CD4-positive, CD25-positive, alpha-beta regulatory T cell (primary cell): ENCODE measurements around the gene CARD6. TPM values are rescaled to one million over a fixed set of nuclear protein-coding genes. Genes with fewer than 3 reads are reported as not detected.
A peak's percentile ranks its signal among the peaks of the same experiment; 100 is the strongest.
"Not testable (repeated sequence)": the region's sequence is repeated elsewhere in the genome, so short reads cannot be mapped to it uniquely, and the experiment has no call there.

Experiments
- ATAC-seq, 2 donors: fragments of 150-1000 bp; cut with Tn5 transposase; one replicate each; pipeline ENCODE4 v1.10.0; 2021; ENCODE audit warnings: low read depth in 2 of 2, moderate number of reproducible peaks in 2 of 2, moderate library complexity in 1 of 2
- DNase-seq, 3 donors: peaks; one replicate each; pipeline versions ENCODE4 v3.0.0 to v3.0.0-alpha.2; 2012 to 2022; ENCODE audit warnings: mixed read lengths in 1 of 3
- H3K27ac ChIP-seq: one replicate; pipeline ENCODE4 v1.7.0; 2013; ENCODE audit warnings: mild to moderate bottlenecking, low read length; ENCODE audit not compliant: insufficient read depth, poor library complexity, severe bottlenecking
- H3K27me3 ChIP-seq: one replicate; pipeline ENCODE4 v1.7.0; 2013; ENCODE audit warnings: low read length; ENCODE audit not compliant: control insufficient read depth, insufficient read depth
- H3K36me3 ChIP-seq: one replicate; pipeline ENCODE4 v1.7.0; 2013; ENCODE audit warnings: mild to moderate bottlenecking, low read length, moderate library complexity; ENCODE audit not compliant: control insufficient read depth, insufficient read depth
- H3K4me1 ChIP-seq: 2 replicates; pipeline ENCODE4 v1.7.0; 2013; ENCODE audit warnings: mild to moderate bottlenecking, low read length; ENCODE audit not compliant: insufficient read depth, control insufficient read depth, poor library complexity, severe bottlenecking
- H3K4me3 ChIP-seq: one replicate; pipeline ENCODE4 v1.7.0; 2013; ENCODE audit warnings: low read depth, mild to moderate bottlenecking, low read length, moderate library complexity
- H3K9me3 ChIP-seq, 2 experiments: 1 replicate in 1 of 2; 2 replicates in 1 of 2; pipeline ENCODE4 v1.7.0; 2013; ENCODE audit warnings: low read length in 2 of 2, mild to moderate bottlenecking in 1 of 2, moderate library complexity in 1 of 2; ENCODE audit not compliant: control insufficient read depth in 2 of 2
- H3K27ac Mint-ChIP-seq, 3 donors: one replicate each; pipeline ENCODE4 v1.8.0; 2020 to 2022; ENCODE audit warnings: mild to moderate bottlenecking in 3 of 3, mixed read lengths in 3 of 3, moderate library complexity in 2 of 3
- H3K27me3 Mint-ChIP-seq: one replicate; pipeline ENCODE4 v1.8.0; 2022; ENCODE audit warnings: mild to moderate bottlenecking, mixed read lengths
- H3K36me3 Mint-ChIP-seq: one replicate; pipeline ENCODE4 v1.8.0; 2020; ENCODE audit warnings: mixed read lengths
- H3K4me1 Mint-ChIP-seq, 4 donors: one replicate each; pipeline ENCODE4 v1.8.0; 2020 to 2022; ENCODE audit warnings: mixed read lengths in 4 of 4, mild to moderate bottlenecking in 1 of 4
- H3K4me3 Mint-ChIP-seq, 4 donors: one replicate each; pipeline ENCODE4 v1.8.0; 2020 to 2022; ENCODE audit warnings: mild to moderate bottlenecking in 4 of 4, mixed read lengths in 4 of 4, moderate library complexity in 3 of 4
- H3K9me3 Mint-ChIP-seq, 7 donors: one replicate each; pipeline ENCODE4 v1.8.0; 2020 to 2022; ENCODE audit warnings: mixed read lengths in 7 of 7, mild to moderate bottlenecking in 3 of 7, moderate library complexity in 2 of 7
- polyA plus RNA-seq, 4 donors: library from polyadenylated mRNA; unstranded; fragments of 300-500 nt; fragmentation: Illumina TruSeq; gene quantifications; one replicate each; pipeline ENCODE4 v1.2.3, GENCODE V29; 2021
- total RNA-seq: library from RNA; stranded (reverse); gene quantifications from one replicate; pipeline ENCODE4 v1.2.3, GENCODE V29; 2022

CARD6 gene
- total and polyA plus RNA-seq, 5 donors from 2014 or later, result 2.8 to 5.8 (median 4.7) TPM

- Mint-ChIP-seq H3K9me3 (no peaks in the 10 kb centered on the region), H3K4me3 (peak overlapping the region in 1 of 4 donors; percentile 83), H3K36me3 (peaks cover under 1% of the 10 kb centered on the region), H3K4me1 (peaks cover 18 to 52% (median 25%) of the 10 kb centered on the region in 4 donors), H3K27ac (no peak overlapping the region), H3K27me3 (peaks cover 50% of the 10 kb centered on the region)
- H3K27ac ChIP-seq, result no peak overlapping the region
- ATAC-seq (no peak), DNase-seq (no peak)
- H3K36me3 ChIP-seq, result no peaks in the 10 kb centered on the region
- H3K4me1 ChIP-seq, result peaks cover 14% of the 10 kb centered on the region
- H3K4me3 ChIP-seq, result no peak overlapping the region
- H3K9me3 ChIP-seq, result no peaks in the 10 kb centered on the region
- peaks cover 3% of the 10 kb centered on the region for H3K27me3 ChIP-seq
Observed at GRCh38 chr5:40844565-40844964, 3.4 kb downstream of the CARD6 start.

- Mint-ChIP-seq H3K27ac (peak overlapping the region in 1 of 3 donors; percentile 1), H3K27me3 (peaks cover 40% of the 10 kb centered on the region), H3K4me1 (peaks cover 16 to 43% (median 18%) of the 10 kb centered on the region in 4 donors), H3K36me3 (peaks cover 4% of the 10 kb centered on the region), H3K9me3 (no peaks in the 10 kb centered on the region), H3K4me3 (peak overlapping the region in 1 of 4 donors; percentile 35)
- peaks cover 10% of the 10 kb centered on the region for H3K4me1 ChIP-seq
- DNase-seq (no peak), ATAC-seq (no peak)
- H3K4me3 ChIP-seq, result no peak overlapping the region
- H3K36me3 ChIP-seq, result no peaks in the 10 kb centered on the region
- H3K9me3 ChIP-seq, result no peaks in the 10 kb centered on the region
- H3K27ac ChIP-seq, result no peak overlapping the region
- H3K27me3 ChIP-seq, result peaks cover 3% of the 10 kb centered on the region
Observed at GRCh38 chr5:40846371-40846770, 5.2 kb downstream of the CARD6 start.

- Mint-ChIP-seq H3K27ac (peak overlapping the region in 1 of 3 donors; percentile 15), H3K4me3 (peak overlapping the region in 2 of 4 donors; percentile 8 to 38), H3K4me1 (peaks cover 12 to 34% (median 13%) of the 10 kb centered on the region in 4 donors), H3K9me3 (no peaks in the 10 kb centered on the region), H3K36me3 (peaks cover 4% of the 10 kb centered on the region), H3K27me3 (peaks cover 36% of the 10 kb centered on the region)
- Histone ChIP-seq H3K4me1 (peaks cover 5% of the 10 kb centered on the region), H3K9me3 (no peaks in the 10 kb centered on the region), H3K27me3 (peaks cover 3% of the 10 kb centered on the region), H3K36me3 (no peaks in the 10 kb centered on the region), H3K27ac (no peak overlapping the region), H3K4me3 (no peak overlapping the region)
- DNase-seq (no peak), ATAC-seq (no peak)
Observed at GRCh38 chr5:40847525-40847924, 6.4 kb downstream of the CARD6 start.

DNA sequence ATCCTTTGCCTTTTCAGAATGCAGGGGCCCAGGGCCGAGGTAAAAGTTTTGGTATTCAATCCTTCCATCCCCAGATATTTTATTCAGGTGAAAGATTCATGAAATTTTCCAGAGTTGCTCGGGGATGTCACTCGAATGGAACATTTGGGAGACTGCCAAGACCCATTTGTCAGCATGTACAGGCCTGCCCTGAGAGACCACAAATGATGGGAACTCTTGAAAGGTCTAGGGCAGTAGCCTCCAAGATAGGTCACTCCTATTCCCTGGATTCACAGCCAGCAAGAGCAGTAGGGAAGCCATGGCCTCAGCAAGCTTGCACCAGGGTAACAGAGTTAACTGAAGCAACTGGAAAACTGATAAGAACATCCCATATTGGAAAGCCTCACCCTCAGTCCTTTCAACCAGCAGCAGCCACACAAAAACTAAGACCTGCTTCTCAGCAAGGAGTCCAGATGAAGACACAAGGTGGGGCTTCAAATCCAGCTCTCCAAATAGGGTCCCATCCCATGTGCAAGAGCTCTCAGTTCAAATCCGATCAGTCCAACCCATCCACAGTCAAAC is 12.5 kb downstream of the CARD6 start:
- Histone ChIP-seq H3K4me3 (no peak overlapping the region), H3K36me3 (no peaks in the 10 kb centered on the region), H3K27ac (no peak overlapping the region), H3K4me1 (no peaks in the 10 kb centered on the region), H3K9me3 (no peaks in the 10 kb centered on the region), H3K27me3 (no peaks in the 10 kb centered on the region)
- ATAC-seq (no peak), DNase-seq (no peak)
- H3K27ac Mint-ChIP-seq, result no peak overlapping the region
- H3K27me3 Mint-ChIP-seq, result peaks cover 6% of the 10 kb centered on the region
- H3K4me1 Mint-ChIP-seq, result peaks cover 0 to 7% (median 3%) of the 10 kb centered on the region in 4 donors
- peaks cover 12% of the 10 kb centered on the region for H3K36me3 Mint-ChIP-seq
- H3K4me3 Mint-ChIP-seq, result no peak overlapping the region
- H3K9me3 Mint-ChIP-seq, result no peaks in the 10 kb centered on the region

- H3K4me1 Mint-ChIP-seq, result no peaks in the 10 kb centered on the region
- DNase-seq, result no peak
- no peaks in the 10 kb centered on the region for H3K36me3 ChIP-seq
- no peaks in the 10 kb centered on the region for H3K27me3 ChIP-seq
- H3K4me3 ChIP-seq, result no peak overlapping the region
- no peak overlapping the region for H3K27ac ChIP-seq
- H3K9me3 Mint-ChIP-seq, result peaks cover 0 to 9% (median 2%) of the 10 kb centered on the region in 7 donors
- no peak for ATAC-seq
- no peaks in the 10 kb centered on the region for H3K9me3 ChIP-seq
- peaks cover 5% of the 10 kb centered on the region for H3K27me3 Mint-ChIP-seq
- H3K4me3 Mint-ChIP-seq, result no peak overlapping the region
- H3K36me3 Mint-ChIP-seq, result peaks cover 2% of the 10 kb centered on the region
- H3K4me1 ChIP-seq, result no peaks in the 10 kb centered on the region
- no peak overlapping the region for H3K27ac Mint-ChIP-seq
Observed at GRCh38 chr5:40860711-40861110, 19.5 kb downstream of the CARD6 start.

DNA sequence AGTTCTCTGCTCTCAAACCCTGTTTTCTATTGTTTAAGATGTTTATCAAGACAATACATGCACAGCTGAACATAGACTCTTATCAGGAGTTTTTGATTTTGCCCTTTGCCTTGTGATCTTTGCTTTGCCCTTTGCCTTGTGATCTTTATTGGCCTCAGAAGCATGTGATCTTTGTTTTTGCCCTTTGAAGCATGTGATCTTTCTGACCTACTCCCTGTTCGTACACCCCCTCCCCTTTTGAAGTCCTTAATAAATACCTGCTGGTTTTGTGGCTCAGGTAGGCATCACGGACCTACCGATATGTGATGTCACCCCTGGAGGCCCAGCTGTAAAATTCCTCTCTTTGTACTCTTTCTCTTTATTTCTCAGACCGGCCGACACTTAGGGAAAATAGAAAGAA is 23.8 kb downstream of the CARD6 start:
- ATAC-seq, result not testable (repeated sequence)

GRCh38 chr5:40866844-40867243 is 25.7 kb downstream of the CARD6 start:
- Histone ChIP-seq H3K27me3 (no peaks in the 10 kb centered on the region), H3K4me1 (no peaks in the 10 kb centered on the region), H3K9me3 (no peaks in the 10 kb centered on the region), H3K36me3 (no peaks in the 10 kb centered on the region), H3K4me3 (no peak overlapping the region), H3K27ac (no peak overlapping the region)
- Mint-ChIP-seq H3K4me1 (no peaks in the 10 kb centered on the region), H3K27me3 (peaks cover 14% of the 10 kb centered on the region), H3K4me3 (no peak overlapping the region), H3K9me3 (peaks cover 0 to 9% (median 2%) of the 10 kb centered on the region in 7 donors), H3K36me3 (no peaks in the 10 kb centered on the region), H3K27ac (no peak overlapping the region)
- ATAC-seq (no peak), DNase-seq (no peak)

More for the DNA sequence above, 23.8 kb downstream of the CARD6 start:
- not testable (repeated sequence) for H3K36me3 ChIP-seq, H3K4me3 Mint-ChIP-seq, H3K9me3 ChIP-seq, H3K27ac ChIP-seq, H3K4me1 ChIP-seq, H3K36me3 Mint-ChIP-seq, H3K4me1 Mint-ChIP-seq, DNase-seq, H3K27me3 ChIP-seq, H3K27ac Mint-ChIP-seq, H3K4me3 ChIP-seq, H3K9me3 Mint-ChIP-seq
- peaks cover 14% of the 10 kb centered on the region for H3K27me3 Mint-ChIP-seq

DNA sequence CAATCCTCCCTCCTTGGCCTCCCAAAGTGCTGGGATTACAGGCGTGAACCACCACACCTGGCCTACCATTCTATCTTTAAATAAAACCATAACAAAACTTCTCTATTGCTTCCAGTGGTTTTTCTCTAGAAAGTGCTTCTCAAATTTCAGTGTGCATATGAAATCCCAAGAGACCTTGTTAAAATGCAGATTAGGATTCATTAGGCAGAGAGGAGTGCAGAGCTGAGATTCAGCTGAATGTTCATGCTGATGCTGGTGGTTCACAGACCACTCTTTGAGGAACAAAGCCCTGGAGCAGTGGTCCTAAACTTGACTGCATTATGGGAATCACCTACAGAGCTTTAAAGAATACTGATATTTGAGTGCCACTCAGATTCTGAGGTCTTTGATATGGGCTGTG is 28.2 kb downstream of the CARD6 start:
- H3K27me3 Mint-ChIP-seq, result peaks cover 25% of the 10 kb centered on the region
- no peaks in the 10 kb centered on the region for H3K36me3 Mint-ChIP-seq
- no peak overlapping the region for H3K27ac Mint-ChIP-seq
- H3K9me3 Mint-ChIP-seq, result peaks cover 0 to 9% (median 2%) of the 10 kb centered on the region in 7 donors
- H3K4me3 Mint-ChIP-seq, result no peak overlapping the region
- no peaks in the 10 kb centered on the region for H3K4me1 ChIP-seq
- no peak for ATAC-seq
- H3K36me3 ChIP-seq, result no peaks in the 10 kb centered on the region
- no peaks in the 10 kb centered on the region for H3K27me3 ChIP-seq
- H3K4me3 ChIP-seq, result no peak overlapping the region
- no peak overlapping the region for H3K27ac ChIP-seq
- DNase-seq, result no peak
- no peaks in the 10 kb centered on the region for H3K9me3 ChIP-seq
- no peaks in the 10 kb centered on the region for H3K4me1 Mint-ChIP-seq
